ENCODE data around the gene RPS8.
"Not testable (repeated sequence)": the region's sequence is repeated elsewhere in the genome, so short reads cannot be mapped to it uniquely, and the experiment has no call there.

RPS8 gene

GRCh38 chr1:44775078-44775929 is at the start of gene RPS8:
Gene RPS8, plus strand, starts transcription at chr1:44775540. Its CDS starts 57 bp downstream, at chr1:44775597.
- in situ Hi-C loops (cut with HindIII; ENCODE audit: low sequenced_read_pairs): no loop called here

GRCh38 chr1:44730741-44731512 is 44.4 kb upstream of the RPS8 start, which contains the start of gene RNU5D-1:
Gene RNU5D-1, minus strand, starts transcription at chr1:44731170.
- in situ Hi-C loops (cut with HindIII; ENCODE audit: low sequenced_read_pairs): no loop called here

- in situ Hi-C loops (cut with HindIII; ENCODE audit: low sequenced_read_pairs): no loop called here
These were observed 42.0 kb upstream of the RPS8 start for GRCh38 chr1:44733365-44733764.

GRCh38 chr1:44733784-44734183 is 41.6 kb upstream of the RPS8 start:
- in situ Hi-C loops (cut with HindIII; ENCODE audit: low sequenced_read_pairs): no loop called here

- in situ Hi-C loops (cut with HindIII; ENCODE audit: low sequenced_read_pairs): no loop called here
These were observed 39.3 kb upstream of the RPS8 start for GRCh38 chr1:44735992-44736391.

- in situ Hi-C loops (cut with HindIII; ENCODE audit: low sequenced_read_pairs): not testable (repeated sequence)
These were observed 36.4 kb upstream of the RPS8 start for GRCh38 chr1:44738953-44739306.

- in situ Hi-C loops (cut with HindIII; ENCODE audit: low sequenced_read_pairs): no loop called here
These were observed 35.8 kb upstream of the RPS8 start, which contains the start of gene KIF2C for GRCh38 chr1:44739307-44740178. Gene KIF2C, plus strand, starts transcription at chr1:44739837. Its CDS starts 96 bp downstream, at chr1:44739933.

GRCh38 chr1:44740179-44740617 is 35.1 kb upstream of the RPS8 start:
- in situ Hi-C loops (cut with HindIII; ENCODE audit: low sequenced_read_pairs): no loop called here

- in situ Hi-C loops (cut with HindIII; ENCODE audit: low sequenced_read_pairs): no loop called here
These were observed 32.1 kb upstream of the RPS8 start for GRCh38 chr1:44743211-44743610.

- in situ Hi-C loops (cut with HindIII; ENCODE audit: low sequenced_read_pairs): no loop called here
These were observed 27.5 kb upstream of the RPS8 start for GRCh38 chr1:44747878-44748277.

GRCh38 chr1:44757420-44757819 is 17.9 kb upstream of the RPS8 start:
- in situ Hi-C loops (cut with HindIII; ENCODE audit: low sequenced_read_pairs): no loop called here

- in situ Hi-C loops (cut with HindIII; ENCODE audit: low sequenced_read_pairs): no loop called here
These were observed 16.3 kb upstream of the RPS8 start for GRCh38 chr1:44759077-44759476.

- in situ Hi-C loops (cut with HindIII; ENCODE audit: low sequenced_read_pairs): no loop called here
These were observed 14.5 kb upstream of the RPS8 start for GRCh38 chr1:44760876-44761275.

- in situ Hi-C loops (cut with HindIII; ENCODE audit: low sequenced_read_pairs): not testable (repeated sequence)
These were observed 8.9 kb upstream of the RPS8 start for GRCh38 chr1:44766421-44766820.

- in situ Hi-C loops (cut with HindIII; ENCODE audit: low sequenced_read_pairs): no loop called here
These were observed 790 bp downstream of the RPS8 start for GRCh38 chr1:44775930-44776729.

- in situ Hi-C loops (cut with HindIII; ENCODE audit: low sequenced_read_pairs): no loop called here
These were observed 1.4 kb downstream of the RPS8 start for GRCh38 chr1:44776730-44777068.

GRCh38 chr1:44777547-44777946 is 2.2 kb downstream of the RPS8 start:
- in situ Hi-C loops (cut with HindIII; ENCODE audit: low sequenced_read_pairs): no loop called here

GRCh38 chr1:44777969-44778635 is 2.8 kb downstream of the RPS8 start:
- in situ Hi-C loops (cut with HindIII; ENCODE audit: low sequenced_read_pairs): no loop called here

- in situ Hi-C loops (cut with HindIII; ENCODE audit: low sequenced_read_pairs): no loop called here
These were observed 3.6 kb downstream of the RPS8 start for GRCh38 chr1:44778705-44779576.
